Vagina (tissue), 2 donors: ENCODE results near the gene KMT5B. TPM values are rescaled to one million over a fixed set of nuclear protein-coding genes. Genes with fewer than 3 reads are reported as not detected.

Experiments
- DNase-seq, 2 donors: peaks; one replicate each; pipeline ENCODE4 v3.0.0-alpha.2; 2017; ENCODE audit errors: extremely low spot score in 2 of 2
- H3K27ac ChIP-seq: fragments of 200-600 bp; sonication (generic); one replicate; pipeline ENCODE4 v1.5.1; 2019
- H3K27me3 ChIP-seq: fragments of 200-600 bp; sonication (generic); one replicate; pipeline ENCODE4 v1.5.1; 2019
- H3K36me3 ChIP-seq, 2 donors: fragments of 200-600 bp; sonication (generic); one replicate each; pipeline ENCODE4 v1.5.1; 2017 to 2019
- H3K4me1 ChIP-seq: fragments of 200-600 bp; sonication (generic); one replicate; pipeline ENCODE4 v1.5.1; 2019
- H3K4me3 ChIP-seq, 2 donors: fragments of 200-600 bp; sonication (generic); 1 replicate in 1 of 2; 2 replicates in 1 of 2; pipeline ENCODE4 v1.5.1; 2016 to 2019
- H3K9me3 ChIP-seq: fragments of 200-600 bp; sonication (generic); one replicate; pipeline ENCODE4 v1.5.1; 2019
- CTCF ChIP-seq, 3 experiments: fragments of 450-650 bp in 2 of 3; fragments of 200-600 bp in 1 of 3; sonication (generic) in 1 of 3; IDR thresholded peaks; one replicate each; pipeline ENCODE4 v1.5.1; 2017 to 2019; ENCODE audit warnings: antibody characterized with exemption in 3 of 3, mild to moderate bottlenecking in 2 of 3, moderate library complexity in 2 of 3
- POLR2A ChIP-seq, 2 donors: fragments of 450-650 bp; IDR thresholded peaks; one replicate each; pipeline ENCODE4 v1.6.1; 2017; ENCODE audit warnings: antibody characterized with exemption in 2 of 2, mild to moderate bottlenecking in 2 of 2, moderate library complexity in 2 of 2
- POLR2AphosphoS5 ChIP-seq, 2 donors: sonication (generic); formaldehyde crosslinking; IDR thresholded peaks; one replicate each; pipeline ENCODE4 v1.9.0; 2017; ENCODE audit warnings: antibody characterized with exemption in 2 of 2, mild to moderate bottlenecking in 2 of 2, low read depth in 1 of 2; ENCODE audit not compliant: insufficient read depth in 1 of 2
- intact Hi-C: fragments of 100-400 bp; cut with DNase I; formaldehyde crosslinking; loops from one replicate; pipeline ENCODE4 v1.15.1; 2023
- total RNA-seq: library from RNA; depleted of rRNA; stranded (reverse); fragments of >200 nt; gene quantifications from one replicate; pipeline ENCODE4 v1.2.3, GENCODE V29; 2016

Gene KMT5B
- total RNA-seq, 1 donor from 2014 or later: 35.4 TPM

GRCh38 chr11:68202165-68202564 is 10.9 kb downstream of the KMT5B start:
- no peaks in the 10 kb centered on the region for H3K36me3 ChIP-seq
- TF ChIP-seq CTCF (IDR thresholded peaks at IDR 0.05): no peak
- no peak for TF ChIP-seq POLR2A (IDR thresholded peaks at IDR 0.05)
- no peak for TF ChIP-seq POLR2AphosphoS5 (IDR thresholded peaks at IDR 0.05; ENCODE audit: insufficient read depth in 1 of 2, low read depth in 1 of 2)
- intact Hi-C loops: no loop called here
- H3K27me3 ChIP-seq: no peaks in the 10 kb centered on the region
- no peaks in the 10 kb centered on the region for H3K9me3 ChIP-seq
- DNase-seq: no peak
- H3K4me3 ChIP-seq: no peak overlapping the region
- peaks cover 91% of the 10 kb centered on the region for H3K4me1 ChIP-seq
- no peak overlapping the region for H3K27ac ChIP-seq

GRCh38 chr11:68201492-68201891 is 11.6 kb downstream of the KMT5B start:
- intact Hi-C loops: no loop called here
- no peak for DNase-seq
- Histone ChIP-seq H3K4me1 (peaks cover 84% of the 10 kb centered on the region), H3K27me3 (no peaks in the 10 kb centered on the region), H3K36me3 (no peaks in the 10 kb centered on the region), H3K27ac (no peak overlapping the region), H3K4me3 (no peak overlapping the region), H3K9me3 (no peaks in the 10 kb centered on the region)
- TF ChIP-seq POLR2A (IDR thresholded peaks at IDR 0.05) (no peak), CTCF (IDR thresholded peaks at IDR 0.05) (no peak), POLR2AphosphoS5 (IDR thresholded peaks at IDR 0.05; ENCODE audit: insufficient read depth in 1 of 2, low read depth in 1 of 2) (no peak)

GRCh38 chr11:68200639-68201038 is 12.5 kb downstream of the KMT5B start:
- H3K9me3 ChIP-seq: no peaks in the 10 kb centered on the region
- TF ChIP-seq POLR2A (IDR thresholded peaks at IDR 0.05) (no peak), POLR2AphosphoS5 (IDR thresholded peaks at IDR 0.05; ENCODE audit: insufficient read depth in 1 of 2, low read depth in 1 of 2) (no peak), CTCF (IDR thresholded peaks at IDR 0.05) (no peak)
- H3K4me1 ChIP-seq: peaks cover 76% of the 10 kb centered on the region
- no peak for DNase-seq
- H3K4me3 ChIP-seq: no peak overlapping the region
- no peak overlapping the region for H3K27ac ChIP-seq
- H3K36me3 ChIP-seq: no peaks in the 10 kb centered on the region
- intact Hi-C loops: no loop called here
- no peaks in the 10 kb centered on the region for H3K27me3 ChIP-seq

GRCh38 chr11:68199295-68199987 is 13.7 kb downstream of the KMT5B start:
- no peak overlapping the region for H3K4me3 ChIP-seq
- H3K27me3 ChIP-seq: no peaks in the 10 kb centered on the region
- DNase-seq: no peak
- peaks cover 77% of the 10 kb centered on the region for H3K4me1 ChIP-seq
- TF ChIP-seq POLR2A (IDR thresholded peaks at IDR 0.05) (no peak), POLR2AphosphoS5 (IDR thresholded peaks at IDR 0.05; ENCODE audit: insufficient read depth in 1 of 2, low read depth in 1 of 2) (no peak), CTCF (IDR thresholded peaks at IDR 0.05) (no peak)
- no peaks in the 10 kb centered on the region for H3K36me3 ChIP-seq
- intact Hi-C loops: no loop called here
- no peaks in the 10 kb centered on the region for H3K9me3 ChIP-seq
- no peak overlapping the region for H3K27ac ChIP-seq

GRCh38 chr11:68196219-68196618 is 16.9 kb downstream of the KMT5B start:
- Histone ChIP-seq H3K4me3 (no peak overlapping the region), H3K9me3 (no peaks in the 10 kb centered on the region), H3K27me3 (no peaks in the 10 kb centered on the region), H3K36me3 (no peaks in the 10 kb centered on the region), H3K27ac (no peak overlapping the region), H3K4me1 (peaks cover 66% of the 10 kb centered on the region)
- TF ChIP-seq POLR2A (IDR thresholded peaks at IDR 0.05) (no peak), CTCF (IDR thresholded peaks at IDR 0.05) (no peak), POLR2AphosphoS5 (IDR thresholded peaks at IDR 0.05; ENCODE audit: insufficient read depth in 1 of 2, low read depth in 1 of 2) (no peak)
- DNase-seq: no peak
- intact Hi-C loops: no loop called here
